Embryonic facial prominence (tissue), 1 donor: ENCODE results near the gene EN1.

Source experiments
- DNase-seq: peaks from one replicate; pipeline ENCODE4 v3.0.0-alpha.2; 2016; ENCODE audit errors: extremely low spot score

EN1 gene

DNA sequence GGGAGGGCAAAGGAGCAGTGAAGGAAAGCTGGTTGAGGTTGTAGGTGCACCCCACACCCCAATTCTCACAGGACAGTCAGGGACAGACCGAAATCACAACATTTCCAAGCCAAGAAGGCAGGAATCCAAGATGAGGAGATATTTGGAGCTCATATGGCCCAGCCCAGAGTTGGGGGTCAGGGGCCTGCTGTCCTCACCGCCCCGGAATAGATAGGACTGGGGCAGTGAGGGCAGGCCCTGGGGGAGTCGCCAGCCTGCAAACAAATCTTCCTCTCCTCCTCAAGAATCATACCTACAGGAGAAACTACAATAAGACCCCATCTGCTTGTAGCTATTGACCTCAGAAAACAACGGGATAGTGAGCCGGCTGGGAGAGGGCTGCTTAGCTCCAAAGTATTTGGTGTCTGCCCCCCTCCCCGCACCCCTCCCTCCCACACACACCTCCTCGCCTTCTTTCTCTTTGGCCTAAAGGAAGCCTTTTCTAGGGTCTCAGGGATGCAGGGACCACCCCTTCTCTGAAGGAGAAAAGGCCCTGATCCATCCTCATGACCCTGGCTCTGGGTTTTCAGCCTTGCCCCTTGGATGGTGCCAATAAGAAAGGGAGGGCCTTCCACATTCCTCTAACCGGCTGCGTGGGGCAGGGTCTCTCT, 3.8 kb downstream of the EN1 start:
- DNase-seq: no peak

- DNase-seq: no peak
Observed at GRCh38 chr2:118842661-118843482, 4.6 kb downstream of the EN1 start.

DNA sequence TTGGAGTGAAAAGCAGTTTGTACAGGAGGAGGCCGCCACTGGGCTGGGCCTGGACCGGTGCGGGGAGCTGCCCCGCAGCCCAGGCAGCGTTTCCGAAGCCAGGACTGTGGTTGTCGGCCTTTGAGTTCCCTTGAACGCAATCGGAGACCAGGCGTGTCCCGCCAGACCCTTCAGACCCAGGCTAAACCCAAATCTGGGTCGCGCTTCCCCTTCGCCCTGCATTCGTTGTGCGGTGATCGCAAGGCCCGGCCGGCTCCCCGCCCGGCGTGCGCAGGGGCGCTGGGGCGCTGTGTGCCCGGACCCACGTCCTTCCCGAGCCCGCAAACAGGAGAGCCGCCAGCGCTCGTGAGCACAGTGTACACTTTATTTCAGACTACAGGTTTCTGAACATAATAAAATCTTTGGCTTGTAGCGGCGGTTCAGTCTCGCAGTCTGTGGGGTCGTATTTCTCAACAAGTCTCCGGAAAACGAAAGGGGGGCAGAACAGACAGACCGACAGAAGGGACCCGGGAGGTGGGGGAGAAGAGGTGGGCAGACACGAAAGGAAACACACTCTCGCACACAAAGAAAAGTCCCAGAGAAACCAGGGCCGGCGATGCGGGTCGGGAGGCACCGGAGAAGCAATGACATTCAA, 5.5 kb downstream of the EN1 start:
- DNase-seq: no peak

- no peak for DNase-seq
Observed at GRCh38 chr2:118841450-118841827, 6.0 kb downstream of the EN1 start.

DNA sequence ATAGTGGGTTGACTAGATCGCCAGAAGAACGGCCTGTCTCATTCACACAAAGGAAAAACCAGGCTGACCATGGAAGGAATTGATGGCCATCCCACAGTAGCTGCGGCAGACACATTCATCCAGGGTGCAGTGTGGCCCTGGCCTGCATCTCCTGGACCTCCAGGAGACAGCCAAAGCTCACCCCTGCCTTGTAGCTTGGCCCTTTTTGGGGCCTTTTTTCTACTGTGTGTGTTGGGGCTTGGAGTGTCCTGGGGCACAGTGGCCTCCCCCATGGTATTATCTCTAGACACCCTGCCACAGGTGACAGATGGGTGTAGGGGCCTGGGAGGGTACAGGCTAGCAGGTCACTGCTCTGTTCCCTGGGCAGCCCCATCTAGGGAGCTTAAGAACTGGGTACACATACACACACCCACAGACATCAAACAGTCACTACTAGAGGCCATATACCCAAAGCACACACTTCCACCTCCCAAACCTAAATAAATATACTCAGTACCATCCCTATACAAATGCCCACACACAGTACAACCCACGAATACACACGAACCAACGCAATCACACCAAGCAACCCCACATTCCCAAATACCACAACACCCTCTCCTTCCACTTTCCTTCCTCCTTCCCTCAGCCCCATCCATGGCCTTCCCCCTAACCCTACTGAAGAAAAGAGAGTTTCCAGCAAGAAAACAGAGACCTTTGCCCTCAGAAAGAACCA, 8.6 kb downstream of the EN1 start:
- no peak for DNase-seq

DNA sequence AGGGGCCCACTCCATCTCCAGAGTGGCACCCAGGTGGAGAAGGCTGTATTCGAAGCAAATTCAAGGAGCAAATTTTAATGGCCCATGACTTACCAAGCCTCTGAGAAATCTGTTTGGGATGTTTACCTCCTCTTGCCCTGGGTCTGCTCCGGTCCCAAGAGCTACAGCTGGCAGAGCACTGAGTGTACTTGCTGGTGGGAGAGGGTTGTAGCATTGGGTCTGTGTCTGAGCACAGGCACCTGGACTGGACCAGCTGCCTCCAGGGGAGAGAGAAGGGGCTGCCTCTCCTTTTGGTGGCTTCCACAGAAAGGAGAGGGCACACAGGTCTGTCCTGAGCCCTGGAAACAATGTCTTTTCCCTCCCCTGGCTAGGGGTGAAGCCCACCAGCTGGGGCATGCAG, 9.8 kb downstream of the EN1 start:
- no peak for DNase-seq

DNA sequence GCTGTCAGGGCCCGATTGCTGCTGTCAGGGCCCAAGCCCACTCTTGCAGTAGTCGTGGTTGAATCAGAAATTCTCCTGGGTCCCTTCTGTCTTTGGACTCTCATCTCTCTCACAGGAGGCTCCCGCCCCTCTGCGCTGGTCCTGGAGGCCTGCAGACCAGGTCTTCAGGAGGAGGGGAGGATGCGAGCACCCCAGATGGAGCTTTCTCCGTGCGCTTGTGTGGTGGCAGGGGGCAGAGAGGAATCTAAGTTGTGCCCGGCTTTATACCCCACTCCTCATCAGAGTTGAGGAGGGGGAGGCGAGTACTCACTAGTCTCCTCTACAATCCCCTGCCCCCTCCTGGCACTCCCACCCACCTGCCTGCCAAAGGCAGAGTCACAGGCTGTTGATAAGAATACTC, 10.4 kb downstream of the EN1 start:
- DNase-seq: no peak

DNA sequence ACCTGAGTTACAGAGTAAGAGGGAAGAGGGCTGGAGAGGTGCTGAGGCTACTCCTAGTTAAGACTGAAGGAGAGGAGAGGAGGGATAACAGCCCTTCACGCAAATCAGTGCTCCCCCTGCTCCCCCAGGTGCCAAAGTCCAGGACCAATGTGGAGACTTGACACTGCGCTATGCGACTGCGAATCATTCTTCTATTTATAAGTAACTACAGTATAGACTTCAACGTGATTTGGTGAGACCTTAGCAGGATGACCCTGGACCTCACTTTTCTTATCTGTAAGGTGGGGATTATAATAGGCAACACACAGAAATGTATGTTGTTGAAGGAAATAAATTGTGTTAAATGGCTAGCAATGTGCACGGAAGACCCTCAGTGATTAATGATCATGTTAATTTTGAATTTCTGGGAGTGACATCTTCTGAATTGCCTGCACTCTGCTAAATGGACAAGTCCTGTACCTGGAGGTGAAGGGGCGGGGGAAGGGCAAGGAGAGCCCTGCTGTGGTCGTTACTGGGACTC, 11.0 kb downstream of the EN1 start:
- DNase-seq: no peak

DNA sequence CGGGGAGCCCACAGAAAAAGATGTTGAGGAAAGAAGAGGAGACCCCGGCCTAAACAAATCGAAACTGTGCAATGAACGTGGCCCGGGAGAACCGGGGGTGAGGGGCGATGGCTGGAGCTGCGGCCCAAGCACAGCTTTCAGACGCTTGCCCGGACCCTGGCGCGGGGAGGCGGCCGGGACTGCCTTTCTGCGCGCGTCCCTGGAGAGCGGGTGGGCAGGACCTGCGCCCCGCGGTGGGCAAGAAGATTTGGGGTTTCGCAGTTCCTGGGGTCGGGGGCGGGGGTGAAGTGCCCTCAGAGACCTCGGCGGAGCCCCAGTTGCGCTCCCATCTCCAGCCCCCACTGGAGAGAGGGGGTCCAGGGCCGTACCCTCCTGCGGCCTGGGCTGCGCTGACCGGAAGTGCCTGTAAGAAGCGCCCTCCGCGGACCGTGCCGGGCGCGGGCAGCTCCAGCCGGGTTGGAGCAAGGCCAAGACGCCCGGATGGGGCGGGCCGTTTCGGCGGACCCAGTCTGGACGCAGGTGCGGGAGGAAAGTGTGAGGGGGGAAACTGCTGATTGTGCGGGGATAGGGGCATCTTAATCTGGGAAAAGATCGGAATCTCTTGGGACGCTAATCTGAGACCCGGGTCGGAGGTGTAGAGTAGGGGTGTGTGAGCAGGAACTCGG, 11.6 kb downstream of the EN1 start:
- no peak for DNase-seq

- no peak for DNase-seq
Observed at GRCh38 chr2:118834901-118835745, 12.3 kb downstream of the EN1 start.

GRCh38 chr2:118834440-118834810, 13.0 kb downstream of the EN1 start:
- DNase-seq: no peak

DNA sequence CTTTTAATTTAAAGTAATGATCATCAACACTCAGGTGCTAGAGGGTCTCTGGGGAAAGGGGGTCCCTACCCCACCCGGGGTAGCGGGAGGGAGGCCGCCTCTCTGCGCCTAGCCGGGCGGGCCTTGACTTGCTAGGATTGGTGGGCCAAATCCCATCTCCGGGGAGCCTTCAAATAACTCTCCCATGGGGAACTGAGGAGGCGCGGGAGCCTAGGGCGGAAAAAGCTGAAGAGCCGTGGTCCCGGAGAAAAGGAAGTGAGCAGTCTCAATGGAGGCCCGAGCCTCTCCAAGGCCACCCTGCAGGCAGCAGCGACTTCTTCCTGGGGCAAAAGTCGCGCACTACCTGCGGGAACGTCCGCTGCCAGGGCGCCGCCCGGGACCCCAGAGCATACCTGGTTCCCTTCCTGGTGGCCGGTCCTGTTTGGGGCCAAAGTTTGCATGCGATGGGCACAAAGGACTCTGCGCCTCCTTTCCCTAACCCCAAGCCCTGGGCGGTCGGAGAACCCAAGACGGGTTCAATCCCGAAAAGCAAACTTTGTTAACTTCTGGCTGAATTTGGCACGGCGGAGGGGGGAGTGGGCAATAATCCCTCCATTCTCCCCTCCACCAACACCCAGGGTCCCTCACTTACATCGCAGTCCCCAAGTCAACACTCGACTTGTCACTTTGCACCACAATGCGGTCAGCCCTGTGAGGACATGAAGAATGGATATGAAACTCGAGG, 13.6 kb downstream of the EN1 start:
- DNase-seq: no peak

DNA sequence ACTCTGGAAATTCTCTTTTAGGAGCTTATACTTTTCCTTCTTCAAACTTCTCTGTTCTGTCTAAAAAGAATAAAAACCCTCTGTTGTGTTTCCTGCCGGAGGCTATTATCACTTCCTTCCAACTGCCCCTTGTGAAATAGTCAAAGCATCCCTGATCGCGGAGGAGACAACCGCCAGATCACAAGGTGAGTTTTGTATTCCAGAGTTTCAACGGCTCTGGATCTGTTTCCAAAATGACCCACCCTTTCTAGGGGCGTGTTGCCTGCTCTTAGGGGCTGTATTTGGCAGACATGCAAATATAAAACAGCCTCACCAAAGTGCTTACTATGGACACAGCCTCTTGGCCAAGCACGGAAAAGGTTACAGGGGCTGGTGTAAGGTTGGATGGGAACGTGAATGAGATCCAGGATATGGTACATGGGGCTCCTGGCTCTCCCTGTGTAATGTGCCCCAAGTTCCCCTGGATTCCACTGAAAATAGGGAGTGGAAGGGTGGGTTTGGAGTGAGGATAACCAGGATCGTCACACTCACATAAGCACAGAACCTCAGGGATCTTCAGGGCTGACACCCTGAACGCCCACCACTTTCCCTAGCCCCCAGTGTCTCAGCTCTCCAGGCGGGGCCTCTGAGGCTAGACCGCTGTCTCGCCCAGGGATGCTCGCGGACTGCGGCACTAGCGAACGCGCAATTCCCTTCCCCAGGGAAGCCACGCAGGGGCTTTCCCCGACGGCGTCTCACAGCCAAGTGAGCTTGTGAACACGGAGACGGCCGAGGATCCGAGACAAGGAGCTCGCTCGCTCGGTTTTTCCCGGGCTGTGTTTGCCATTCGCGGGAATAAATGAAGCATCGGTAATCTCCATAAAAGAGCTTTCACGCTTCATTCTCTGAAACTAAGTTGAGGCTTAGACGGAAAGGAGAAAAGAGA, 14.4 kb downstream of the EN1 start:
- DNase-seq: no peak

DNA sequence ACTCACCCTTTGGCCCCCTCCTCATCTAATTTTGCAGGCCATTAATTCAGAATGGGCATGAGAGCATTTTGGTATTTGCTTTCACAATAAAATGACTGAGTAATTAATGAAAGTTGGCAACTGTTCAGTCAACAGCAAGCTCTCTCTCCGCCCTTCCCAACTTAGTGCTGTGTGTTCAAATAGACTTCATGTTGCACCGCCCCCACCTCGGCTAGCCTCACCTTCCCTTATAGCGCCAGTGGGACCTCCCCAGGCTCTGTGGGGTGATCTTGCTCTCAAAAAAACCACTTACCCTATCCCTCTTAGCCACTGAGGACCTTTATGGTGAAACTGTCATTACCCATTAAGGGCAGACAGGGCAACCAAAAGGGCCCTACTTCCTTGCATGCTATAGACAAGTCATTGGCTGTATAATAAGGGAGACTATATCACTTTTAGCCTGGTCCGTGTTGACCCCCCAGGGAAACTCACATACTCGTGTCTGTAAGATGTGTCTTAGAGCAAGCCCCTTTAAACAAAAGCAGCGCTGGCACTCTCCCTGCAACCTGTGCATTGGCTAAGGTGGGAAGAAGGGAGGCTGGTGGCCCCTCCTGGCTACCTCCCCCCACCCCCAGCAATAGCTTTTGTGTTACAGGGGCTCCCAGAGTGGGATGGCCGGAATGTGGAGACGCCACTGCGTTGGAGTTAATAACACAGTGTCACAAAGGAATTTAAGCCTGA, 15.2 kb downstream of the EN1 start:
- DNase-seq: no peak

DNA sequence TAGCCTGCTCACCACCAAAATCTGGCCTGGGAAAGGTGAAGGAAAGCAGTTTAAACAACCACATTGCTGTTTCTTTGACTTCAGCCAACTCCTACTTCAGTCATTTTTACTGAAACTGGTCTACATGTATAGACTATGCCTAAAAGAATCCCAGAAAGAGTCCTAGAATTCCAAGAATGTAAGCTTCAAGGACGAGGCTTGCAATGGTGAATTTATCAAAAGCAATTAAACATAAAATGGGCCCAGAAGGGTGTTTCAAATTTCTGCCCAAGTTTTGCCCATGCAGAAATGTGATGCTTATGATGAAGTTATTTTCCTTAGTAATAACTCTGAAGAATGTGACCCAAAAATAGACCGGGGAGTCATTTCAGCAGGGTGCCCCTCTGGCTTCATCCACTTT, 16.6 kb downstream of the EN1 start:
- no peak for DNase-seq

GRCh38 chr2:118830118-118830517, 17.3 kb downstream of the EN1 start:
- no peak for DNase-seq

DNA sequence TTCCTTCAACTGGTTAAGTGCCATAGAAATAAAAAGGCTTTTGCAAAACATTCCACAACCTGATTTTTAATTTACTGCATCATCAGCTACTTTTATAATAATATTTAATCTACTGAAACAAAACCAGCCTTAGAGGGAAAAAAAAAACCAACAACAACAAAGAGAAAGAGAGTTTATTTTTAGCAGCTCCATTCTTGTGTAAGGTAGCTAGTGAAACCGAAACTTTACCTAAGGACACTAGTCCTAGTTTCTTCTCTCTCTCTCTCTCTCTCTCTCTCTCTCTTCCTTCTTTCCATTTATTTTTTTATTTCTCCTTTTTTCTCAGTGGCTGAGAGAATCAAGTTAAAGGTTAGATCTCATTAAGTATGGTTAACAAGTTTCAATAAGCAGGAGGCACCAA, 21.4 kb downstream of the EN1 start:
- DNase-seq: no peak

DNA sequence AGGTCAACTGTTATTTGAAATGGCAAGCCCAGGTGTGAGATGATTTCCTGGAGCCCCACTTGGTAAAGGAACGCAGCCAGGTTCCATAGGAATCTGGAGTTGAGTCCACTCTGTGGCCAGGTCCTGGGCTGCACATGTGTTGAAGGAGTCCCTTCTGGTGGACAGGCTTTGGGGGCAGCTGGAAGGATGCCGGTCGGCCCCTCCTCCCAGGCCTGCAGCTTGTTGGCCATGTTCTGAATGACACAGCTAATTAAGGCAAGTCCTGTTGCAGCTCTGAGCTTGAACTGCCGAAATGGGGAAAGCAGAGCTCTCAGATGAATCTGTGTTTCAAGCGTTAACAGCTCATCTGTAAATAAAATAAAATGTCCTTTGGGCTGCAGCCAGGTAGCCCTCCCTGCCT, 23.8 kb downstream of the EN1 start:
- DNase-seq: no peak
